ENCODE data around the gene NEURL1B. TPM values are rescaled to one million over a fixed set of nuclear protein-coding genes. Genes with fewer than 3 reads are reported as not detected.

NEURL1B gene
- total RNA-seq, 4 donors from 2014 or later, result 11.9 to 18.8 (median 15.6) TPM

GRCh38 chr5:172594431-172594830 lies 46.6 kb upstream of the NEURL1B start:
- no peaks in the 10 kb centered on the region for H3K27me3 ChIP-seq
- H3K9me3 ChIP-seq, result no peaks in the 10 kb centered on the region
- 67 to 81% methylated on average over 2 to 6 of the region's 8 CpGs for WGBS, 2 donors
- H3K4me3 ChIP-seq, result no peak overlapping the region
- intact Hi-C loops (cut with DNase I), result no loop called here
- H3K27ac ChIP-seq, result no peak overlapping the region
- TF ChIP-seq, protein P1, sequence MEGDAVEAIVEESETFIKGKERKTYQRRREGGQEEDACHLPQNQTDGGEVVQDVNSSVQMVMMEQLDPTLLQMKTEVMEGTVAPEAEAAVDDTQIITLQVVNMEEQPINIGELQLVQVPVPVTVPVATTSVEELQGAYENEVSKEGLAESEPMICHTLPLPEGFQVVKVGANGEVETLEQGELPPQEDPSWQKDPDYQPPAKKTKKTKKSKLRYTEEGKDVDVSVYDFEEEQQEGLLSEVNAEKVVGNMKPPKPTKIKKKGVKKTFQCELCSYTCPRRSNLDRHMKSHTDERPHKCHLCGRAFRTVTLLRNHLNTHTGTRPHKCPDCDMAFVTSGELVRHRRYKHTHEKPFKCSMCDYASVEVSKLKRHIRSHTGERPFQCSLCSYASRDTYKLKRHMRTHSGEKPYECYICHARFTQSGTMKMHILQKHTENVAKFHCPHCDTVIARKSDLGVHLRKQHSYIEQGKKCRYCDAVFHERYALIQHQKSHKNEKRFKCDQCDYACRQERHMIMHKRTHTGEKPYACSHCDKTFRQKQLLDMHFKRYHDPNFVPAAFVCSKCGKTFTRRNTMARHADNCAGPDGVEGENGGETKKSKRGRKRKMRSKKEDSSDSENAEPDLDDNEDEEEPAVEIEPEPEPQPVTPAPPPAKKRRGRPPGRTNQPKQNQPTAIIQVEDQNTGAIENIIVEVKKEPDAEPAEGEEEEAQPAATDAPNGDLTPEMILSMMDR (IDR thresholded peaks at IDR 0.05), result no peak
- no peak for TF ChIP-seq POLR2A (IDR thresholded peaks at IDR 0.05)
- no peaks in the 10 kb centered on the region for H3K36me3 ChIP-seq
- no peak for DNase-seq
- H3K4me1 ChIP-seq, result peaks cover 0 to 24% (median 0%) of the 10 kb centered on the region in 3 donors

DNA sequence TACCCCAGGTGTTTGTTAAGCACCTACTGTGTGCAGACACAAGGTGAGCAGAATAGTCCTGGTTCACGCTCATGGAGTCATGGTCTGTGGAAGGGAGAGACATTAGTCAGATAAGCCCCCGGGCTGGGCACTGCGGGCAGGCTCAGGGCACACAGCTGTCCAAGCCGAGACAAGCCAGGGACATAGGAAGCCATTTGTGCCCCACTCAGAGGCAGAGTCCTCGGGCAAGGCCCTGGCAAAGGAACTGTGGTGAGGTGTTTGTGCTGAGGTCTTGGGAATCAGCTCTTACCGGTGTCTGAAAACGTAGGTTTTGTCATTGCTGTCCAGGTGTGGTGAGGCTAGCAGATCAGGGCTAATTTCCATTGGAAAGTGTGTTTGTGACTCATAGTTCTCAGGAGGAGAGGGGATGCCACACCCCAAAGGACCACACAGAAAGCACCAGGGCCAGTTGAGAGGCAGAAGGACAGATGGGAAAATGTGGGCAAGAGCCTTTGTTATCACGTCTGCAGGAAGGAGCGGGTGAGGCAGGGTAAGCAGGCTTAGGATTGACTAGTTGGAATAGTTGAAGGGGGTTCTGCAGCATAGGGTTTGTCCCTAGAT lies 46.1 kb upstream of the NEURL1B start:
- H3K4me1 ChIP-seq, result peaks cover 0 to 24% (median 0%) of the 10 kb centered on the region in 3 donors
- H3K27ac ChIP-seq, result no peak overlapping the region
- no peaks in the 10 kb centered on the region for H3K9me3 ChIP-seq
- TF ChIP-seq, protein P1 (IDR thresholded peaks at IDR 0.05), result no peak
- no peak for TF ChIP-seq POLR2A (IDR thresholded peaks at IDR 0.05)
- no peak for DNase-seq
- no peaks in the 10 kb centered on the region for H3K36me3 ChIP-seq
- H3K4me3 ChIP-seq, result no peak overlapping the region
- H3K27me3 ChIP-seq, result no peaks in the 10 kb centered on the region
- WGBS, 2 donors, result 51 to 74% methylated on average over 6 to 8 of the region's 9 CpGs
- intact Hi-C loops (cut with DNase I), result no loop called here

DNA sequence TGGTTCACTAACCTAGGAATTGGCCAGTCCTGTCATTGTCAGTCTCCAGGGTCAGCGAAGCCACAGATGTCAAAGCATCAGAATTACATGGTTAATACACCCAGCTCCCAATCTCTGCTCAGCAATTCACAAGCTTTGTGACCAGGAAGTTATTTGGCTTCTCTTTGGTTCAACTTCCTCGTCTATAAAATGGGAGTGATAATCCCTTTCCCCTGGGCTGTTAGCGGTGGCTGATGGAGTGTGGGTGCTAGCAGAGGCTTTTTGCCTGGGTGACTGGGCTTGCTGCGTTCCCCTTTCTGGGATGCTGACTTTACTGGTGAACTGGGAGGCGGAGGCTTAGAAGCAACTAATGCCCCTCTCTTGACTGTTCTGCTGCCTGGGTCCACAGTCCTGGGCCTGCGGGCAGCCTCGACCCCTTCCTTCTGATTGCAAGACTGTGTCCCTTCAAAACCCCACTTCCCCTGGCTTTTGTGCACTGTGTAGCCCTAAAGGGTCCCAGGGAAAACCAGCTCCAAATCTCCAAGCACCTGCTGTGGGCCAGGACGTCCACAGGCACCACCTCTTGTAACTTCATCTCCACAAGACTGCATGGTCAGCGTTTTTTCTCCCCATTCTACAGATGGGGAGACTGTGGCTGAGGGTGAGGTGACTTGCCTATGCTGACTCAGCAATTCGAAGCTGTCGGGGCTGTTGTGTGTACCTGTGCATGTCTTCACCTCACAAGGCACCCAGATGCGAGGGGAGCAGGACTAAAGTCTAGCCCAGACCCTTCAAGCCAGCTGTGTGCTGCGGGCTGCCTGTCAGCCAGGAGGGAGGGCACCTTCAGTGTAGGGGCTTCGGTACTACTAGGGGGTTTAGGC lies 45.2 kb upstream of the NEURL1B start:
- peaks cover under 1 to 29% (median 4%) of the 10 kb centered on the region in 3 donors for H3K4me1 ChIP-seq
- no peaks in the 10 kb centered on the region for H3K9me3 ChIP-seq
- intact Hi-C loops (cut with DNase I), result no loop called here
- H3K27me3 ChIP-seq, result no peaks in the 10 kb centered on the region
- H3K27ac ChIP-seq, result no peak overlapping the region
- no peak overlapping the region for H3K4me3 ChIP-seq
- DNase-seq, result no peak
- 71 to 72% methylated on average over 2 to 9 of the region's 14 CpGs for WGBS, 2 donors
- TF ChIP-seq, protein P1 (IDR thresholded peaks at IDR 0.05), result no peak
- no peak for TF ChIP-seq POLR2A (IDR thresholded peaks at IDR 0.05)
- no peaks in the 10 kb centered on the region for H3K36me3 ChIP-seq

DNA sequence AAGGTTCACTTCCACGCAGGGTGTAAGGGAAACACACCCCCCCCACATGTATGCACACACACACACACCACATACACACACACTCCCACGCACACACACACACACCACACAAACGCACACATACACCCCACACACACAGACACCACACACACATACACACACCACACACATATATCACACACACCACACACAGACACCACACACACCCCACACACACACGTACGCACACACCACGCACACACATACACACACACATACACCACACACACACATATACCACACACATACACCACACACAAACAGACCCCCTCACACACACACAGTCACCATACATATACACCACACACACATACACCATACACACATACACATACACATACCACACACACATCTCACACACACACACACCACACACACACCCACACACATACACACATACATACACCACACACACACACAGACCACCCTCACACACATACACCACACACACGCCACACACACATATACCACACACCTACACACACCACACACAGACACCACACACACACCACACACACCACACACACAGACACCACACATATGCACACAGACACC lies 44.3 kb upstream of the NEURL1B start:
- Histone ChIP-seq H3K36me3 (no peaks in the 10 kb centered on the region), H3K27me3 (no peaks in the 10 kb centered on the region), H3K27ac (peak overlapping the region in 1 of 4 donors; percentile 64), H3K4me1 (peaks cover 3 to 35% (median 4%) of the 10 kb centered on the region in 3 donors), H3K9me3 (no peaks in the 10 kb centered on the region), H3K4me3 (no peak overlapping the region)
- no peak for TF ChIP-seq POLR2A (IDR thresholded peaks at IDR 0.05)
- TF ChIP-seq, protein P1 (IDR thresholded peaks at IDR 0.05), result no peak
- 89 to 90% methylated on average over 7 of the region's 7 CpGs for WGBS, 2 donors
- no peak for DNase-seq
- intact Hi-C loops (cut with DNase I), result no loop called here

GRCh38 chr5:172597755-172598155 lies 43.3 kb upstream of the NEURL1B start:
- intact Hi-C loops (cut with DNase I), result no loop called here
- no peak for TF ChIP-seq POLR2A (IDR thresholded peaks at IDR 0.05)
- TF ChIP-seq, protein P1 (IDR thresholded peaks at IDR 0.05), result no peak
- Histone ChIP-seq H3K27ac (peak overlapping the region in 2 of 4 donors; percentile 34 to 64), H3K9me3 (no peaks in the 10 kb centered on the region), H3K4me1 (peaks cover 4 to 45% (median 9%) of the 10 kb centered on the region in 3 donors), H3K4me3 (no peak overlapping the region), H3K36me3 (no peaks in the 10 kb centered on the region), H3K27me3 (no peaks in the 10 kb centered on the region)
- WGBS, 2 donors, result 71% methylated on average over 5 to 7 of the region's 14 CpGs
- no peak for DNase-seq
